ENCODE measurements around the gene LRRC52. TPM values are rescaled to one million over a fixed set of nuclear protein-coding genes. Genes with fewer than 3 reads are reported as not detected.

The LRRC52 gene
- total RNA-seq, 1 experiment from 2014 or later: not detected

GRCh38 chr1:165520646-165521045 lies 23.2 kb upstream of the LRRC52 start:
- Mint-ChIP-seq H3K4me3 (ENCODE audit: unreplicated experiment) (no peak overlapping the region), H3K27ac (ENCODE audit: low read depth, unreplicated experiment) (no peak overlapping the region), H3K4me1 (ENCODE audit: insufficient read depth, unreplicated experiment) (no peaks in the 10 kb centered on the region), H3K36me3 (ENCODE audit: insufficient read depth, unreplicated experiment) (no peaks in the 10 kb centered on the region), H3K27me3 (ENCODE audit: insufficient read depth, unreplicated experiment) (peaks cover 50% of the 10 kb centered on the region), H3K9me3 (ENCODE audit: unreplicated experiment) (peaks cover 7% of the 10 kb centered on the region)
- no peak for DNase-seq (ENCODE audit: unreplicated experiment)
- ChIA-PET POLR2A (no interaction called here), CTCF (no interaction called here)
- no peak for TF ChIP-seq CTCF (IDR thresholded peaks at IDR 0.05; ENCODE audit: unreplicated experiment)
- intact Hi-C loops (cut with micrococcal nuclease): no loop called here
- BruUV-seq (replicated peaks): no TSS peak

GRCh38 chr1:165524639-165525285 lies 19.0 kb upstream of the LRRC52 start:
- CTCF ChIA-PET: interaction anchor here (0.6 to 1.5 kb wide), 5 partner anchors 8 to 1449 kb away, joined by 3 to 5 read pairs (median 3); no protein-coding TSS in a partner anchor

GRCh38 chr1:165525708-165526107 lies 18.1 kb upstream of the LRRC52 start:
- no TSS peak for BruUV-seq (replicated peaks)
- ChIA-PET POLR2A (interaction anchor here (0.7 kb wide), 1 partner anchor 198 kb away, joined by 3 read pairs; no protein-coding TSS in a partner anchor), CTCF (interaction anchor here (0.5 to 1.5 kb wide), 5 partner anchors 13 to 1599 kb away, joined by 3 to 4 read pairs (median 3); no protein-coding TSS in a partner anchor)
- no peaks in the 10 kb centered on the region for H3K4me1 Mint-ChIP-seq (ENCODE audit: insufficient read depth, unreplicated experiment)
- H3K36me3 Mint-ChIP-seq (ENCODE audit: insufficient read depth, unreplicated experiment): no peaks in the 10 kb centered on the region
- TF ChIP-seq CTCF (IDR thresholded peaks at IDR 0.05; ENCODE audit: unreplicated experiment): no peak
- no peak overlapping the region for H3K4me3 Mint-ChIP-seq (ENCODE audit: unreplicated experiment)
- peaks cover 78% of the 10 kb centered on the region for H3K27me3 Mint-ChIP-seq (ENCODE audit: insufficient read depth, unreplicated experiment)
- no peak overlapping the region for H3K27ac Mint-ChIP-seq (ENCODE audit: low read depth, unreplicated experiment)
- intact Hi-C loops (cut with micrococcal nuclease): no loop called here
- no peak for DNase-seq (ENCODE audit: unreplicated experiment)
- H3K9me3 Mint-ChIP-seq (ENCODE audit: unreplicated experiment): peaks cover 7% of the 10 kb centered on the region

More at GRCh38 chr1:165524639-165525285, 19.0 kb upstream of the LRRC52 start:
- POLR2A ChIA-PET: no interaction called here
- Mint-ChIP-seq H3K4me1 (ENCODE audit: insufficient read depth, unreplicated experiment) (no peaks in the 10 kb centered on the region), H3K27me3 (ENCODE audit: insufficient read depth, unreplicated experiment) (peaks cover 72% of the 10 kb centered on the region), H3K27ac (ENCODE audit: low read depth, unreplicated experiment) (no peak overlapping the region), H3K36me3 (ENCODE audit: insufficient read depth, unreplicated experiment) (no peaks in the 10 kb centered on the region), H3K4me3 (ENCODE audit: unreplicated experiment) (no peak overlapping the region), H3K9me3 (ENCODE audit: unreplicated experiment) (peaks cover 7% of the 10 kb centered on the region)
- no peak for TF ChIP-seq CTCF (IDR thresholded peaks at IDR 0.05; ENCODE audit: unreplicated experiment)
- BruUV-seq (replicated peaks): no TSS peak
- DNase-seq (ENCODE audit: unreplicated experiment): no peak
- intact Hi-C loops (cut with micrococcal nuclease): no loop called here

- BruUV-seq (replicated peaks): no TSS peak
- TF ChIP-seq CTCF (IDR thresholded peaks at IDR 0.05; ENCODE audit: unreplicated experiment): no peak
- Mint-ChIP-seq H3K9me3 (ENCODE audit: unreplicated experiment) (peaks cover 2% of the 10 kb centered on the region), H3K4me1 (ENCODE audit: insufficient read depth, unreplicated experiment) (no peaks in the 10 kb centered on the region), H3K4me3 (ENCODE audit: unreplicated experiment) (no peak overlapping the region), H3K36me3 (ENCODE audit: insufficient read depth, unreplicated experiment) (no peaks in the 10 kb centered on the region), H3K27me3 (ENCODE audit: insufficient read depth, unreplicated experiment) (peaks cover 78% of the 10 kb centered on the region), H3K27ac (ENCODE audit: low read depth, unreplicated experiment) (no peak overlapping the region)
- POLR2A ChIA-PET: no interaction called here
- no peak for DNase-seq (ENCODE audit: unreplicated experiment)
- intact Hi-C loops (cut with micrococcal nuclease): no loop called here
- CTCF ChIA-PET: interaction anchor here (1.2 kb wide), 1 partner anchor 160 kb away, joined by 4 read pairs; no protein-coding TSS in a partner anchor
These were observed 16.4 kb upstream of the LRRC52 start for GRCh38 chr1:165527251-165528007.

Measured in MCF 10A (cell line).